Kidney capillary endothelial cell (primary cell): ENCODE data around the gene GLT6D1.

Experiments used
- DNase-seq: peaks from one replicate; pipeline ENCODE4 v3.0.0-alpha.2; 2018; ENCODE audit warnings: low spot score

The GLT6D1 gene

DNA sequence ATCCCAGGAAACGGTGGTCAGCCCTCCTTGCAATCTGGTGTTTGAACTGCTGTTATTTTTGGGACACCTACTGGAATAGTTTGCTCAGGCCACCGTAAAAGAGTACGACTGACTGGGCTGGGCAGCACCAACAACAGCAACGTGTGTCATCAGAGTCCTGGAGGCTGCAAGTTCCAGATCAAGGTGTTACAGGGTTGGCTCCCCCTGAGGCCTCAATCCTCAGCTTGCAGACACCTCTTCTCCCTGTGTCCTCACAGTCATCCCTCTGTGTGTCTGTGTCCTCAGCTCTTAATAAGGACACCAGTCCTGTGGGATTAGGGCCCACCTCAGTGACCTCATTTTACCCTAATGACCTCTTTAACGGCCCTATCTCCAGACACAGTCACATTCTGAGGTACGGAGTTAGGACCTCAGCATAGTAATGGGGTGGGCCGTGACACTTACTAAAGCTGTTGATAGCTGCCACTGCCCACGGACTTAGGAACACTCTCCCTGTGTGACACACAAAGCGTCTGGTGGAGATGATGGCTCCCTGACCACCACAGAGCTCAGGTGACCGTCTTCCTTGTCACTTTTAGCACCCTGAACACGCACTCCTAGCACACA is 16.8 kb downstream of the GLT6D1 start:
- DNase-seq = no peak

DNA sequence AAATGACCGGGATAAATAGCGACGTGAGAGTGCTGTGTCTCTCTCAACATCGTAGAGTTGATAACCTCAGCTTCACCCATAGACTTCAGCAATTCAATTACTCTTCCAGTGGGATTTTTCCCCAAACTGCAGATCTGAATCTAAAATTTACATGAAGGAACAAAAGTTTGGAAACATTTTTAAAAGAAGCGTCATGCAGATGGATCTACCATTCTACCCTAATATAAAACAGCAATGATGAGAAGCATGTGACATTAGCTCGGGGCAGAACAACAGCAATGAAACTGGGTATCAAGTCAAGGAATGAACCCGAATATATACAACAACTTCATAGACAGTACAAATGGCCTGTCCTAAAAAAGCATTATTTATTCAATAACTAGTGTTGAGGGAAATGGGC is 18.8 kb downstream of the GLT6D1 start:
- no peak for DNase-seq

DNA sequence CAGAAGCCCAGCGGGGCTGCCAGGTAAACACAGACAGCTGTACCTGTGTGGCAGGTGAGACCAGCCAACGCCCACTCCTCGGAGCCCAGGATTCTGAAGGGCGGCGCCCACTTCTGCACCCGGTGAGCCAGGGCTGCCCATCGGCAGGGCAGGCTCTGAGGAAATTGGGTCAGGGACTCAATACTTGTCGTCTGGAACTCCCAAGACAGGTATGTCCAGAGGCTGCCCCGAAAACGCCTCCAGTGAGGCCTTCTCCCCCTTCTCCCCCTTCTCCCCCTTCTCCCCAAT is 19.8 kb downstream of the GLT6D1 start:
- no peak for DNase-seq

DNA sequence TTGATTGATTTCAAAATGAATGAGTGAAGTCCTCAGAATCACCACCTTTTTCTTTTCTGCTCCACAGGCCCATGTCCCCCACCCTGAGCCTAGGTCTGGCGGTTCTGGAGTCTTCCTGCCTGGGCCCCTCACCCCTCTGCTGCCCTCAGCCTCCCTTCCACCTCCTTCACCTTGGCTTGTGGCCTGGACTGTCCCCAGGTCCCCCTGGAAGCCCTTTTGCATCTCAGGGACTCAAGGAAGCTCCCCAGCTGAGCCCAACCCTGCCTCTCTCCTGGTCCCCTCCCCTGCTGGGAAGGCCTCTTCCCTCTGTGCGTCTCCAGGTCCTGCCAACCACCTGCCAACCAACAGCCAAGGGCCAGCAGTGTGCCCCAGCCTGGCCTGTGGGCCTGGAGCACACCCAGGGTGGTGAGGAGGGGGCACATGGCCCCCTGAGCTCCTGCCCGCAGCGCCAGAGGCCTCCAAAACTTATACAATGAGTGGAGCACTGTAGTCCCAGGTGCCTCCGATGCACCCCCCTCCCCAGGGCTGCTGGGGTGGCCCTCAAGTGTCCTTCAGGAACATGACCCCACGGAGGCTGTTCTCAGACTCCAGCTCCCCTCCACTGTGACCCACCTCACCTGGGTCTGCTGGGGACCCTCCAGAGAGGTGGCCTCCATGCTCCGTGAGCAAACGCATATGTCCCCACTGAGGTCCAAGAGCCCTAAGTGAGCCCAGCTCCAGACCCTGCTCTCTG is 20.3 kb downstream of the GLT6D1 start:
- DNase-seq = no peak

DNA sequence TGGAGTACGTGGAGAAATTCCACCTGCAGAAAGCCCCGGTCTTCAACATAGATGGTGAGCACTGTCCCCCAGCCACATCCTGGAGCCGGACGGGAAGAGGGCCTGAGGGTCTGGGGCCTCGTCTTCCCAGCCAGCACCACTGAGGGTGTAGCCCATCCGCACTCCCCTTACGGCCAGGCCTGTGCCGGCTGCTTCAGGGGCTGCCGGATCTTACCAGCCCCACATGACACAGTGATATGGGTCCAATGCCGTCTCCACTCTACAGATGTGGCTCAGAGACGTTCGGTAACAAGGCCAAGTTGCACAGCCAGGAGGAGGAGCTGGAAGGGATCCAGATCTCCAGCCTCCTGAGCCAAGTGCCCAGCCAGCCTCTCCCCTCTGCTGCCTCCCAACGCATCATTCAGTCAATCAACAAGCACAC is 21.3 kb downstream of the GLT6D1 start:
- DNase-seq = no peak

DNA sequence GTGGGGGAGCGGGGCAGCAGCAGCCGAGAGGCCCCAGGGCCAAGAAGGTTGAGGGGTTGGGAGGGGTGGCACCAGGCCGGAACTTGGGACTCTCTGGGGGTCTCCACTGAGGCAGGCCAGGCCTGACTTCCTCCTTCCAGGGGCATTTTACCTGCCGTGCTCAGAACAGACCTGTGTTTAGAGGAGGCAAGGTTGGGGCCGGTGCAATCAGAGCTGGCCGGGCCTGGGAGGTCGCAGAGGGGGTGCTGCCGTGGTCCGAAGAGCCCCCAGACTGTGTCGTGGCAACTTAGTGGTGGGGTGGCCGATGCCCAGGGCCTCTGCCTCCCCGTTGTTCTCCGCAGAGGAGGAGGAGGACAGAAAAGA is 21.8 kb downstream of the GLT6D1 start:
- no peak for DNase-seq

DNA sequence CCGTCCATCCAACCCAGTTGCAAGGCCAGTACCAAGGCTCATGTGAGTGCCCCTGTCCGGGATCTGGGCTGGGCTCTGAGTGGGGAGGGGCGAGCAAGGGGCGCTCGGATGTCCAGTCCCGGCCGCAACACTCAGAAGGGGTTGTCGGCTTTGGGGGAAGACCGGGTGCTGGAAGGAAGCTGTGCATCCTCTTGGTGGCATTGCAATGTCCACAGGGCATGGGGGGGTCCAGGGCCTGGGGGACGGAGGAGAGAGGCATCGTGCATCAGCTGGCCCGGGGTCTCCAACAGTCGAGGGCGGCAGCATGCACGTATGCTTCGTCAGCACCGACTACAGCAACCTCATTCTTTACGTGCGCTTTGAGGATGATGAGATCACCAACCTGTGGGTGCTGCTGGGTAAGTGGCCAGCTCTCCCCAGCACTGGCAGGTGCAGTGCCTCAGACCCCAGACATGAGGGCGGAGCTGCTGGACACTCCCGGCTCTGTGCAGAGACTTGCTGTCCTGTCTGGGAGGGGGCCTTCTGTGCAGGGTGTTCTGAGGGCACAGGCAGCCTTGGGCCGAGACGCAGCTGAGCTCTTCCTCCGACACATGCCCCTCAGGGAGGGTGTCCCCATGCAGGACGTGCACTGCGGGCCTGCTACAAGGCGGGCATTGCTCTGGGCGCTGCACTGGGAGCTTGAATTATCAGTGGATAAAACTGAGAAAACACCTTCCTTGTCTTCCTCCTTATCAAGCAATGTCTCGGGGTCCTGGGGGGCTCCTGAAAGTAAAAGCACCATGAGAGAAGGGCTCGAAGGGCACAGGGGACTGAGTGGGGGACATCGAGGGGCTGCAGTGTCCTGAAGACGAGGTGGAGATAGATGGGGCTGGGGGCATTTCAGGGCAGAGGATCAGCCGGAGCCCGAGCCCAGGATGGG is 22.5 kb downstream of the GLT6D1 start:
- DNase-seq = no peak

DNA sequence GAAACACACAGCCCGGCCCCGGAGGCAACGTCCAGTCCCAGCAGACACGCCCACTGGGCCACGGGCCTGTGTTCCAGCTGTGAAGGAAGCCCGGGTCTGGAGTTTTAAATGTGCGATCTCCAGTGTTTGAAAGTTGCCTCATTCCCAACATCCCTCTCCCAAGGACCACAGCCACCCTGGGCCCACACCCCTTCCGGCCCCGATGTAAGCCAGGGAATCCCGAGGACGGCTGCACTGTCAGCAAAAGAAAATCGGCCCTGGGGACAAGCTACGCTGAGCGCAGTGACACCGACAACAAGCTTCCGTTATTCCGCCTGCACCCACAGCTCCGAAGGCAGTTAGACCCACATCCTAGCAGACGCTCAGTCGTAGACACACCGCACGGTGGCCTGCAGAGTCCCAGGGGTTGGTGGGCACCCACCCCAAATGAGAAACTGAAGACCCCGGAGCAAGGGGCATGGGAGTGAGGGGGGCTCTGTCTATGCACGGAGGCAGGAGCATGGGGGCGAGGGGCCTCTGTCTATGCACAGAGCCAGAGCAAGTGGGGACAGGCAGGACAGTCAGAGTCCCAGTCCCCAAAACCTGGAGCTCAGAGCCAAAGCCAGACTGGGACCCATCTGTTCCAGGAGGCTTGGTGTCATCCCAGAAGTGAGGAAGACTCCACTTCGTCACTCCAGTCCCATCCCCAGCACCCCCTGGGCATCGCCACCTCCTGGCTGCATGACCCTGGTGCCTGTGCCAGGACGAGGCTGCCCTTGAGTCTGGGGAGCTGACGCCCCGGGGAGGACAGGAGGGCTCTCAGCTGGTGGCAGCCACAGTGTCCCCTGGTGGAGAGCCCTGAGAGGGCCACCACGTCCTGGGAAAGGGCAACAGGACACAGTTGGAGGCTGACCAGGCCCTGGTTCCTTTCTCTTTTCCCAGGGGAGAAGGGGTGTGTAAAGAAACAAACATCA is 23.4 kb downstream of the GLT6D1 start:
- DNase-seq = no peak

DNA sequence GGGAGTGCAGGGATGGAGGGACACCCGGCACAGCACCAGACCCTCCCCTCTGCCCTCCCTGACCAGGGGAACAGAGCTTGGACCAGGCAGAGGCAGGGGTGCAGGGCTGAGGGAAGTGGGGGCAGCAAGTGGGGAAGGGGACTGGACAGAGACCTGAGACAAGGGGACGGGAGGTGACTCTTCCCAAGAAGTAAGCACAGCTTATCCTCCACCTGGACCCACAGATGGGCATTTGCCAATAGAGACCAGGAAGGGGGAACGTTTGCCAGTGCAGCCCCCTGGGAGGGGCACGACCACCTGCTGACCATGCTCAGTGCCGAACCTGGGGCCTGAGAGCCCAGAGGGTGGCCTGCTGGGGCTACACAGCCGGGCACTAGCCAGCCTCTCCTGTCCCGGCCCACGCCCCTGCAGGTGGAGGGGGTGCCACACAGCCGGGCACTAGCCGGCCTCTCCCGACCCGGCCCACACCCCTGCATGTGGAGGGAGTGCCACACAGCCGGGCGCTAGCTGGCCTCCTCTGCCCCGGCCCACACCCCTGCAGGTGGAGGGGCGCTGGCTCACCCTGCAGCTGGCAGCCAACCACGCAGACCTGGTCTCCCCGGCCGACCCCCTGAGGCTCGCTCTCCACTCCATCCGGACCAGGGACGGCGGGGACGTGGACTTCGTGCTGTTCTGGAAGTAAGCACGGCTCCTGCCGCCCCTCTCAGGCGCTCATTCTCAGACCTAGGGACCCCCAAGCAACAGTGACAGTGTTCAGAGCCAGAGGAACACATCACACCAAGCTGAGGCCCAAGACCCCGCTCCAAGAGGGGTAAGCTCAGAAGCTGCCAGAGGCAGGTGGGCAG is 24.3 kb downstream of the GLT6D1 start:
- no peak for DNase-seq

DNA sequence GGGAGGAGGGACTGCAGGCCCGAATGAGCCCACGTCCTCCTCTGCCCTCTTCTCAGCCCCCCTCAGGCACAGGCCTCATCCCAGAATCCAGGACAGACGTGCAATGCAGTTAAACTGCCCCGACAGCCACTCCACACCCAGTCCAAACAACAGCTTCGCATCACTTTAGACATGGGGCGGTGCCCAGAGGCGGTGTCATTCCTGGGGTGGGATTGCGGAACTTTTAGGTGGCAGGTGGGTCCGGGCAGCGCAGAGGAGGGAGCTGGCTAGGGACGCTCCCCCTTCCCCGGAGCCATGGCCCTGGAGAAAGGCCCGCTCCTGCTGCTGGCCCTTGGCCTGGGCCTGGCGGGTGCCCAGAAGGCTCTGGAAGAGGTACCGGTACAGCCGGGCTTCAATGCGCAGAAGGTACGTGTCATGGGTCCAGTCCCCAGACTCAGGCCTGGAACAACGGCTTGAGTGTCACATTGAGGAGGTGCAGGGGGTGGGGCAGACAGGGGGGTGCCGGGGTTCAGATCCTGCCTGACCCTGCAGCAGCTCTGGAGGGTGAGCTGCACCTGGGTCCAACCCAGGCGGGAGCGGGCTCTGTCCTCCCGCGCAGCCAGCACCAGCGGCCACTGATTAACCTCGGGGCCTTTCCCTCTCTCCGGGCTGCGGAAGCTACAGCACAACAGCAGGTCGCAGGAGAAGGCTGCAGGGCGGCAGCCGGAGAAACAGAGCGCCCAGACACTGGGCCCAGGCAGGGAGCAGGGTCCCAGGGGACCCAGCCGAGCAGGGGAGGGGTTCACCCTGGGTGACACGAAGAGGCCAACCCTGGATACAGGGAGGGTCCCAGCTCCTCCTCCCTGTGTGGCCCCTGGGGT is 25.2 kb downstream of the GLT6D1 start:
- DNase-seq = no peak

DNA sequence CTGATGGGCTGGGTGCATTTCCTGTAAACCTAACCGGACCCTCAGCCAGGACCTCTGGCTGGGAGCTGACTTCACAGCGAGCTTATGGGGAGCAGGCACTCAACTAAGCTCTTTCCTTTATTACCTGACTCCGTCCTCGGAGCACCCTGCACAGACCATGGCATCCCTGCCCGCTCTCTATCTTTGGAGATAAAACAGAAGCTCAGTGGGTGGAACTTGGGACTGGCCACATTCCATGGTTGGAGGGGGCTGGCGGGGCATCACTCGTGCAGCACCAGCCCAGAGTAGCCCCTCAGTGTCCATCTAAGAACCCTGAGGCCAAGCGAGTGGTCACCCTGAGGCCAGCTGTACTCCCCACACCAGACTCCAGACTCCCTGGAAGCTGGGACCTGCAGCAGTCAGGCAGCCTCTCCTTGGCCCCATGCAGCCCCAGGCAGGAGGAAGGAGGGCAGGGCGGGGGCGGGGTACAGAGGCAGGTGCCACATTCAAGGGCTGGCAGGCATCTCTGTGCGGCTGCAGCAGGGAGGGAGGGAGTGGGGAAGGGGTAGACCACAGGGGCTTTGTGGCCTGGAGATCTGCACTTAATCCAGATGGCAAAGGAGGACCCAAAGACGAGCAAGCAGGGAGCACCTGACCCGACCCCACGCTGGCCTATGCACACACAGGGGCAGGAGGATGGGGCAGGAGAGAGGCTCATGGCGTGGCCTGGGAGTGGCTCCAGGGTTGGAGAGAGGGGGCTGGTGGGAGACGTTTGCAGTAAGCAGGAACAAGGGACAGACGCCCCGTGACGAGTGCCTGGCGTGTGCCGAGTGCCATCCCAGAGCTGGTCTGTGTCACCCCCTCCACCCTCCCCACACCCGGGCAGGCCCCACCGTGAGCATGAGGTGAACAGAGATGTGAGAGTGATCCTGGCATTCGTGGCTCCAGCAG is 26.1 kb downstream of the GLT6D1 start:
- DNase-seq = no peak

DNA sequence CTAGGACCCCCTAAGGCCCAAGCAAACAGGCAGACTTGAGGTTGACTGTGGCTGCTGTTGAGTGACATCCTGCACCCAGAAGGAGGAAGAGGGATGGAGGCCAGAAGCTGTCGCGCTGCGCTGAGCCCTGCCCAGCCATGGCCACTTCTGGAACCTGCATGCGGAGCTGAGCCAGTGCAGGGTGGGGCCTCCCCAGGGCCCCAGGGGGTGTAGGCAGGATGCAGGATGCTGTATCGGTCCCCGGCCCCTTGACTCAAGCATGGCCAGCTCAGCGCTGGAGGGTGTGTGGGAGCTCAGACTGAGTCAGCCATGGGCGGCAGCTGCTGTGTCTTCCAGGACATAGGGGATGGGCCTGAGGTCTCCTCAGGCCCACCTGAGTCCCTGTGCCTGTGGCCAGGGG is 26.9 kb downstream of the GLT6D1 start:
- DNase-seq = no peak

DNA sequence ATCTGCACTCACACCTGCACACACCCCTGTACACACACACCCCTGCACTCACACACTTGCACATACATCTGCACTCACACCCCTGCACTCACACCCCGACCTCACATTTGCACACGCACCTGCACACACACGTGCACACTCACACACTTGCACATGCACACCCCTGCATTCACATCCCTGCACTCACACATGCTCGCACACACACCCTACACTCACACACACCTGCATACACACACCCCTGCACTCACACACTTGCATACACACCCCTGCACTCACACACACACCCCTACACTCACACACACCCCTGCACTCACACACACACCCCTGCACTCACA is 27.5 kb downstream of the GLT6D1 start:
- no peak for DNase-seq

DNA sequence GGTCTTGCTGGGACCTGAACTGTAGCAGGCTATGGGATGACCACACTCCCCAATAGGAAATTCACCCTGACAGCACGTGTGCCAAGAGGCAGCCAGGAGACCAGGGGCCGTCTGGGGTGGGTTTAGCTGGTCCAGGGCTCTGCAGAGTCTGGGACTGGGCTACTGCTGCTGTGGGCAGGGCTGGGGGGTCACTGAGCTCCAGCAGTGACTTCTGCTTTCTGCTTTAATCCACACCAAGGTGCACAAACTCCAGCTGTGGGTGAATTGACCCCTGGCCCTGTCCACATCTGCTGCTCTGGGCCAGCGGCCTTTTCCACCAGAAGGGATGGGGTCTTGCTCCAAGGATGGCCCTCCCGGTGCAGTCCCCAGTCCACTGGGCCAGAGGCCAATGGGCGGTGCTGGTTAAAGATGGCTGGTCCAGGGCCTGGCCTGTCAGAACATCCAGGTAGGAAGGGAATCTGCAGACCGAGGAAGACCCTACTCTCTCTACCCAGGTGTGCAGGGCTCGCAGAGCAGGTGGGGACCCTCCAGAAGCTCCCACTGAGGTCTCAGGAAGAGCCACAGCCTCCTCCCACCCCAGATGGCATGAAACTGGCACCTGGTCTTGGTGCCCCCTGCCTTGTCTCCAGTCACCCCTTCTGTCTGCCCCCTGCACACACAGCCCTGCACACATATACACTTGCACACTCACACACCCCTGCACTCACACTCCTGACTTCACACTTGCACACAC is 28.0 kb downstream of the GLT6D1 start:
- no peak for DNase-seq

DNA sequence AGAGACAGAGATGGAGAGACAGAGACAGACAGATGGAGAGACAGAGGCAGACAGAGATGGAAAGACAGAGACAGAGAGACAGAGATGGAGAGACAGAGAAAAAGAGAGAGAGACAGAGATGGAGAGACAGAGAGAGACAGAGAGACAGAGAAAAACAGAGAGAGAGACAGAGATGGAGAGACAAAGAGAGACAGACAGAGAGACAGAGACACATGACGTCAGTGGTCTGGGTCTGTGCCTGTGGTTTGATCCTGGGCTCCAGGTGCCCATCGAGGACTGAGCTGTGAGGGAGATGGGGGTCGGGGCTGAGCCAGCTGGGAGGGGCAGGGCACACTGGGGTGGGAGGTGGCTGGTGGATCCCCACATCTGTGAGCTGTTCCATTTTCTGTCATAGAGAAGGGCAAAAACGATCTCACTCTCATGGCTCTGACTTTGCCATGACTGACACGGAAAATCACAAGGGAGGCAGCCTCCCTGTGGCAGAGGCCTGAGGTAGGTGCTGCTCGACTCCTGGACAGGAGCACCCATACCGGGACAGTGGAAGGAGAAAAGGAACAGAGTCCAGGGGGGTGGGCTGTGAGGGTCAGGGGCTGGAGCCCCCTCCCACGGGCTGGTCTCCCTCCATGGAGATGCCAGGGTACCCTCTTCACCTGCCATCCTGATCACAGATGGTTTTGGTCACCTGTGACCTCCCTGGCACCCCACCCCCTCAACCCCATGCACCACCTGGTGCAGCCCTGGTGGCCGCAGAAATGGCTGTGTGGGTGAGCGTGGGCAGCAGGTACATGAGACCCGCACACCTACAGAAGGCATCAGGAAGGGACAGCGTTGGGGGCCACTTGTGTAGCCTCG is 28.8 kb downstream of the GLT6D1 start:
- no peak for DNase-seq

DNA sequence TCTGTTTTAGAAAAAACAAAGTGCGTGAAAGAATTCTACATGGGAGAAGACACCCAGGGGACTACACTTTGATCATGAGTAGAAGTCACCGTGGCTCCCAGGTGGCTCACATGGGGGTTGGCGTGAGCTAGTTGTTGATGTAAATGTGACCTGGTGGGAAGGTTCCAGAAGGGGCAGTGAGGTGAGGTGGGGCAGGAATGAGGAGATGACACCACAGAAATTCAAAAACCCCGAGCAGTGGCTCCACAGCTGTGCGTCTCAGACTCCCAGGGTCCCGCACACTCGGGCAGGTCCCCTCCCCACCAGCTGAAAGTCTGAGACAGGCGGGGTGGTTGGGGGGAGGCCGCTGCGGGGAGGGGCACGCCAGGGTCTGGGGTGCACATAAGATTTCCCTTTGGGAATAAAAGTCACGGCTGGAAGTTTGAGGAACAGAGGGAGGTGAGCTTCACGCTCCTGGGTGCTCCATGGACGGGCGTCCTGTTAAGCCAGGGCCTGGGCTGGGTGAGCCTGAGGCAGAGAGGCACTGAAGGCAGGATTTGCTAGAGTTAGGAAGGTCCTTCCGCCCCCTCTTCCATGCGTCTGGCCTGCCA is 29.9 kb downstream of the GLT6D1 start:
- DNase-seq = no peak

DNA sequence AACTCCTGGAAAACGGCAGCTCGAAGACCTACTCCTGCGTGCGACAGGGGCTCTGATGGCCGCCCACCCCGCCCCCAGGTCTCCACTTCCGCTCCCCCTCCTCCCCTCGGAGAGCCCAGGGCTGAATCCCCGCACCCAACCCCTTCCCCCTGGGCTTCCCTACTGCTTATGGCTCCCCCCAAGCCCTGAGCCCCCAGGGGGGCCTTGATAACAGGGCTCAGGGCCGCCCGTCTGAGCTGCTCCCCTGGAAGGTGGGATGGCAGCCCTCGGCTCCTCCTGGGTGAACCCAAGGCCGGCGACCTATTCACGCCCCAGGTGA is 30.4 kb downstream of the GLT6D1 start:
- no peak for DNase-seq
